Endometrial microvascular endothelial cells (primary cell): ENCODE measurements around the gene KCND3. TPM values are rescaled to one million over a fixed set of nuclear protein-coding genes. Genes with fewer than 3 reads are reported as not detected.

ENCODE experiments used
- in situ Hi-C: cut with HindIII; loops from 2 replicates; pipeline ENCODE4 v1.10.0; 2017; ENCODE audit warnings: low sequenced_read_pairs, low pct_unique_long_range_greater_than_20kb; ENCODE audit errors: inconsistent ontology term
- total RNA-seq: library from RNA; depleted of rRNA; stranded (reverse); fragments of >200 nt; gene quantifications from one replicate; pipeline ENCODE4 v1.2.3, GENCODE V29; 2015; ENCODE audit errors: inconsistent ontology term

Gene KCND3
- total RNA-seq, 1 donor from 2014 or later = not detected

DNA sequence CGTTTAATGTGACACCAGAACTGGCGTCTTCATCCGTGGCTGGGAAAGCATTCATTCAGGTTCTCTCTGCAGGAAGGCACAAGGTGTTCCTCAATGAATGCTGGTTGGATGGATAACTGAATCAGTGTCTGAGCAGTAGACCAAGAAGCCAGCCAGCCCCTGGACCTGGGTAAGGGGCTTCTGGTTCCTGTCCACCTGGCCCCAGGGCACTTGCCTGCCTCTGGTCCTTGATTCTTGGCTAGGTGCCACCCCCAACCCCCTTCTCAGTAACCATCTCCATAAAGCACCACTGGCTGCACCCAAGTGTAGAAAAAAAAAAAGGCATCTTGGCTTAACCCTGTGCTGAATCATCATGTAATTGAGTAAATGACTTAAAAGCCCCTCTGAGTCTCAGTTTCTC is 59.1 kb downstream of the KCND3 start:
- in situ Hi-C loops = no loop called here

DNA sequence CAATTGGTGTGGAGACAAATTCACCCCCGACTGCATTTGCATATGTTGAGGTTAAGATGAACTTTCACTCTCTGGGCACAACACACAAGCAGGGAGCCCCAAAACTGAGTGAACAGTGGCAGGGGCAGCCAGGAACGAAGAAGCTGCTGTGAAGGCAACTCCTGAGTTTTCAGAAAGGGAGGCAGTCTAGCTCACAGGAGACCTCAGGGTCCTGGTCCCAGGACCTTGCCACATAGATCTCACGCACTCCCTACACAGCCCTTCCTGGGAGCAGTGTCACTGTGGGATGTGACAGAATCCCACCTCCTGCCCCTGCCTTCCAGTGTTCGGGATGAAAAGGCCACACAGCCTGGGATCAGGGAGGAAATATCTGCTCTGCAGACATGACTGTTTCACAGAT is 60.9 kb downstream of the KCND3 start:
- in situ Hi-C loops = no loop called here

DNA sequence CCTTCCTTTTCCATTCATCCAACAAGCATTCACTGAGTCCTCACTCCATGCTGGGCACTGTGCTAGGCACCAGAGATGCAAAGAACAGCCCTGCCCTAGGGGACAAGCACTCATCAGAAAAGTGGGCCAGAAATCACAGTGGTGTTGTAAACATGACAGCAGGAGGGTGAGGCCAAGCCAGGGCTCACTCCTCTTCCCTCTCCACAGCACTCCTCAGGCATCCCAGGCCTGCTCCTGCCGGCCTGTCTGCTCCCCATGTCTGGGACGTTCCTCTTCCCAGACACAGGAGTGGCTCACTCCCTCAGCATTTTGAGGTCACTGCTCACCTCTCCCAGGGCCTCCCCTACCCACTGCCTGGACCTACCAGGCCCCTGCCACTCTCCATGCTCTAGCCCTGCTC is 61.8 kb downstream of the KCND3 start:
- in situ Hi-C loops = no loop called here

GRCh38 chr1:111924786-111925185 is 64.7 kb downstream of the KCND3 start:
- in situ Hi-C loops = no loop called here

GRCh38 chr1:111923766-111924165 is 65.7 kb downstream of the KCND3 start:
- in situ Hi-C loops = no loop called here

DNA sequence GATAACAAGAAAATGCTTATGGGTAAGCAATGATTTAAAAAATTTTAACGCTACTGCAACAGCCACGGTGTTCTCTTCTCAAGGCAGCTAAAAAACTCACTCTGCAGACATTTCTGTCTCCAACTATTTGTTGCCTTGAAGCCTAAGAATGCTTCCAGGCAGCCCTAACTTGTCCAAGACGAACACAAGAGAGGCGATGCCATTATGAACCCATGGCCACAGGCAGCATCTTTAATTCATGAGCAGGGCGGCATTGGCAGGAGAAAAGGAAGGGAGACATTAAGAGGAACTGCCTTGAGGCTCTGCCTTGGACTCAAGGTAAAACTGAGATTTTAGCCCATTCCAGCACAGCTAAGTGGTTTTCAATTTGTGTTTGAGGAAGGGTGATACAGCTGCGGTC is 67.5 kb downstream of the KCND3 start:
- in situ Hi-C loops = no loop called here

GRCh38 chr1:111920221-111921024 is 69.0 kb downstream of the KCND3 start:
- in situ Hi-C loops = no loop called here

DNA sequence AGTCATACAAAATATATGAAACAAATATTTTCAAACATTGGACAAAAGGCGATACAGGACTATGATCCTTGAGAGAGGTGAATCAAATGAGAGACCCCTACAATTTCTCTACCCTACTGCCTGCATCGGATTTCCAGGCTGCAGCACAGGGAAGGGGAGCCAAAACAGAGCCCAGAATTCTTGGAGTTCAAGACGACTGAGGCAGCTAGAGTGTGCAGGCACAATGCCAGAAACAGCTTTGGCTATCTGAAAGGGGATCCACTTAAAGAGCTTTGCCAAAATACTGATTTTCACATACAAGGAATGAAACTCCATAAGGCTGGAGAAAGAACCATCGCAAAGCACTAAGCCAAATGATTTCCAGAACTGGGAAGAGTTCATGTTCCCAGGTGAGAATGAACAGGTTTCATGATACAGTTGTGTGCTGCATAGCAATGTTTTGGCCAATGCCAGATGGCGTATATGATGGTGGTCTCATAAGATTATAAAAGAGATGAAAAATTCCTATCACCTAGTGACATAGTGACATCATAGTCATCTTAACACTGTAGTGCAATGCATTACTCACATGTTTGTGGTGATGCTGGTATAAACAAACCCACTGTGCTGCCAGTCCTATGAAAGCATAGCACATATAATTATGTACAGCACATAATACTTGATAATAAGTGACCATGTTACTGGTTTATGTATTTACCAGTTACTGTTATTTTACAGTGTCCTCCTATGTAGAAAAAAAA is 77.5 kb downstream of the KCND3 start:
- in situ Hi-C loops = no loop called here

DNA sequence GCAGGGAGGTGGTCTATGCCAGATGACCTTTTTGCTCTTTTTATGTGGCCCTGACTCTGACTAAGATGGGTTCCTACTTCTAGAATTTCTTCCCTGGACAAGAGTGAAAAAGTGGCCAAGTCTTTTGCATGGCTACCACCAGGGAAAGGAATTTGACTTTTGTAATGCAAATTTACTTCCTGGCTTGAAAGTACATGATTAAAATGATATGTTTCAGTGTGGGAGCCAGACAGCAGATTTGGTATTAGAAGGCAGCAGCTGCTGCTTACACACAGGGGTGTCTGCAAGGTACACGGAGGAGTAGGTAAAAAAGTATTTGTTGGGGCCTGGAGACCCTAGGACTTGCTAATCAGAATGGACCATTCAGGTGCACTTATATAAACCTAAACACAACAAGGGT is 78.4 kb downstream of the KCND3 start:
- in situ Hi-C loops = no loop called here

GRCh38 chr1:111909030-111909429 is 80.4 kb downstream of the KCND3 start:
- in situ Hi-C loops = no loop called here

DNA sequence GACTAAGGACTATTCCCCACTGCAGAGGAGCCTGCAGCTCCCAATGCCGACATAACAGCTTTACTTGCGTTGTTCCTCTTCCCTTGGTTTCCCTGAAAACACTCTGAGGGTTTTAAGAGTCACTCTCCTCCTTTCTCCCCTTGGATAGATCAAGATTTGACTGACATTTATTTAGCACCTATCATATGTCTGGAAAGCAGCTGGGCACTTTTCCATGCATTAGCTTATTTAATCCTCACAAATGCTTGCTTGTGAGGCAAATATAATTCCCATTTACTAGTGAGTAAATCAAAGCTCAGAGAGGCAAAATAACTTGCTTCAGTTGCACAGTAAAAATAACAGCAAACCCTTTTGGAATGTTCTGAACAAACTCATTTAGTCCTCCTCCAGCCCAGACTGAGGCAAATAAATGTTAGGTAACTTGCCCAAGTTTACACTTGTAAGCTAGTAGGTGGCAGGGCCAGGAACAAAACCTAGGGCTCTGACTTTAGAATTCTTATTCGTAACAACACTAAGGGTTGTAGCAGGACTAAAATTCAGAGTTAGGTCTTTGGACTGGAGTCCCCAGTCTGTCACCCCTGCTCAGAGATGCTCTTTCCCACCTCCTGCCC is 81.4 kb downstream of the KCND3 start:
- in situ Hi-C loops = no loop called here

DNA sequence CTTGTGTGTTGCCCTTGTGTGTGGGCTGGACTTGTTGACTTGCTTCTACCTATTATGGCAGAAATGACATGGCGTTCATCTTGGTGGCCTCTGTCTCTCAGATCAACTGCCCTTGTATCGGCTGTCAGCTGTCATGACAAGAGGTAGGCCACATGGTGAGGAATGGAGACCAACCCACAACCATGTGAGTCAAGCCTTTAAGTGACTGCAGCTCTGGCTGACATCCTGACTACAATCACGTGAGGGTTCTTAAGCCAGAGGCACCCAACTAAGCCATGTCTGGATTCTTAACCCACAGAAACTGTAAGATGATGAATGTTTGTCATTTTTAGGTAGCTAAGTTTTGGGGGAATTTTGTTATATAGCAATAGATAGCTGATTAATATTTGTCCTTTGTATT is 82.1 kb downstream of the KCND3 start:
- in situ Hi-C loops = no loop called here

GRCh38 chr1:111906816-111907215 is 82.7 kb downstream of the KCND3 start:
- in situ Hi-C loops = no loop called here

DNA sequence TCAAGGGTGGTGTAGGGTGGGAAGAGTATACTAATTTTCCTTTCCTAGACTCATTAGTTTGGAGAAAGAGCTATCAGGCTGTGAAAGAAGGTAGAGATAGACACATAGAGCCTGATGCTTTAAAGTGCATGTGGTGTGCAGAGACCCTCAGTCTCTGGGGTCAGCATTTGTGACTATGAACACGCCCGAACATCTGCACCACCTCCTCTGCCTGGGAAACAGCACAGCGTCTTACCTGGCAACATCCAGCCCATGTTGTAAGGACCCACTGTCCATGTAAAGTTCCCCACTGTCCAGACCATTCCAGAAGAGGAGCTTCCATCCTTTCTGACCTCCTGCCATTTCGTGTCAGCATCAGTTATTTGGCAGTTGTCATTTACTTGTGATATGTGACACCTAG is 83.4 kb downstream of the KCND3 start:
- in situ Hi-C loops = no loop called here

DNA sequence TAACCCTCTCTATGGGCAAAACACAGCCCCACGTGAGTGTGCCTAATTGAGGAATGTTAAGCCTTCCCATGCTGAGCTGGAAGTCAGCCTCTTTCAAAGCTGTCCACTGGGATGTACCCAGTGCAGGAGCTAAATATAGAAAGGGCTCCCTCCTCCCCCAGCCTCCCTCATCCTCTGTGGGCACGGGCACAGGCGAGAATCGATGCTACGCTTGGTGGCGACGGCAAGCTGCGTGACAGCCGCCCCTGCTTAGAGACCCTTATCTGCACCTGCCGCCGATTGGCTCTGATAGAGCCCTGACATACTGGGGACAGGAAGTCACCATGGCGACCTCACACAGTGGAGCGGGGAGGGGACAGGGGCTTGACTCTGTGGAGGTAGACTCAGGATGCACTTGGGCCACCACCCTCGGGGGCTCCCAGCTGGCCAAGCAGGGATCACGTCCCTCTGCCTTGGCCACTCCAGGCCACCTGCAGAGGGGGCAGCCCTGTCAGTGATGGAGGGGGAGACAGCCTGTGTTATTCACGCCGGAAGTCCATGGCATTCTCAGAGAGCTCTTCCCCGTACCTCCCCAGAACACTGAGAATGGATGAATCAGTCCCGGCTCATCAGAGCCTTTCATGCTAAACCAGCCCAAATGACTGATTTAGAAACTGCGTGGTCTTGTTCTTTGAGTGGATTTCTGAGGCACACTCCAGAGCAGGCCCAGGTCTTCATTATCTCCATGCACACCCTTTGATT is 84.8 kb downstream of the KCND3 start:
- in situ Hi-C loops = no loop called here

DNA sequence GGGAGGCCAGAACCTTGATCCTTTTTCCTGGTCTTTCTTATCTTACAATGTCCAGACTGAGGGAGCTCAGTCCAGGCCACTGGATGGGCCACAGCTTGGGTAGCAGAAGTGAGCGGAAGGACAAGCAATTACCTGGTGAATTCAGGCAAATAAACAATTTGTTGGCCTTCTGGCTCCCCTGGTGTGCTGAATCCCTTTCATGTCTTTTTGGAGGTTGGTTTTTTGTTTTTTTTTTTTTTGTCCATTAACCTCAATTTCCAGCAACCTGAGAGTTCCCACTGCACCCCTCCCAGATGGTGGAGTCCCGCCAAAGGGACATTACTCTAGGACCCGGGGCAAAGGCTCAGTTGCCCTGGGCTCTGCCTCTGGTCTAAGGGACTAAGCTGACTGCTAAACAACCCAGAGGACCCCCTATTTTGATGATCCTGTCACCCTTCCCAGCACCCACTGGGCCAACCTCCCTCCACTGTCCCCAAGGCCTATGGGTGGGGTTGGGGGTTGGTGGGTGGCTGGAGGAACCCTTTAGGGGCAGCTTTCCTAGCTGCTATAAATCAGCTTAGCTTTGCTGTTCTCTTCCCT is 85.5 kb downstream of the KCND3 start:
- in situ Hi-C loops = no loop called here

DNA sequence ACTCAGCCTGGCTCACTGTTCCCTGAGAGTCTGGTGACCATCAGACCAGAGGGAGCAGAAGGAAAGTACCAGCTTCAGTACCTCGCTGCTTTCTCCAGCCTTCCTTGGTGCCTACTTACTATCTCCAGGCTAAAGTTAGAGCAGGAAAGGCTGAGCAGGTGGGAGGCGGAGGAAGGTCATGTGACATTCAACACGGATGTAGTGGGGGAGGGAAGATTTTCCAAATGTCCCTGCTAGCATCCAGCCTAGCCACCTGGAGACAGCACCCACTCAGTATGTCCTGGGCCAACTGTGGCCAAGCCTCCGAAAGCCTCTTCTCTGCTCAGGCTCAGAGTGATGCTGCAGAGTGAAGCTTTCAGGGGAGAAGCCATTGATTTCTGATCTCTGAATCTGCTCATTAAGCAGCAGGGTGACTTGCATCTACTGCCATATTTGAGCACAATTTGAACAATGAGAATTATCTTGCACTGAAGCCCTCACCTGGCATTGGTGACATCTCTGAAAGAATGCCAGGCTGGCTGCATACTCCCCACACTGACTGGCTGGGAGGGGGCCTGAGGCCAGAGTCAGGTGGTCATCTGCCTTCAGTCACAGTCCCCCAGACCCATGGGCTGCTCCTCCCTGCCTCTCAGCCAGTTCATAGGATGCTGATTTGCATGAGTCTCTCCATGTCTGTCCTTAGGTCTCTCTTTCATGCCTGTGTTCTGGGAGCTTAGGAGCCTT is 86.2 kb downstream of the KCND3 start:
- in situ Hi-C loops = no loop called here

- in situ Hi-C loops = no loop called here
Observed at GRCh38 chr1:111895469-111895868, 94.0 kb downstream of the KCND3 start.
